ENCODE results near the gene DPYSL5. TPM values are rescaled to one million over a fixed set of nuclear protein-coding genes. Genes with fewer than 3 reads are reported as not detected.
A peak's percentile ranks its signal among the peaks of the same experiment; 100 is the strongest.

Gene DPYSL5
- total RNA-seq, 1 experiment from 2014 or later = not detected

GRCh38 chr2:26969077-26969844, 121.3 kb downstream of the DPYSL5 start:
- H3K9me3 Mint-ChIP-seq (ENCODE audit: low read depth, unreplicated experiment) = no peaks in the 10 kb centered on the region
- peak overlapping the region; percentile 70 for H3K4me3 Mint-ChIP-seq (ENCODE audit: low read depth, unreplicated experiment)
- H3K4me1 Mint-ChIP-seq (ENCODE audit: low read depth, unreplicated experiment) = peaks cover 30% of the 10 kb centered on the region
- intact Hi-C loops (cut with micrococcal nuclease; ENCODE audit: unreplicated experiment) = no loop called here
- TF ChIP-seq, protein P1, sequence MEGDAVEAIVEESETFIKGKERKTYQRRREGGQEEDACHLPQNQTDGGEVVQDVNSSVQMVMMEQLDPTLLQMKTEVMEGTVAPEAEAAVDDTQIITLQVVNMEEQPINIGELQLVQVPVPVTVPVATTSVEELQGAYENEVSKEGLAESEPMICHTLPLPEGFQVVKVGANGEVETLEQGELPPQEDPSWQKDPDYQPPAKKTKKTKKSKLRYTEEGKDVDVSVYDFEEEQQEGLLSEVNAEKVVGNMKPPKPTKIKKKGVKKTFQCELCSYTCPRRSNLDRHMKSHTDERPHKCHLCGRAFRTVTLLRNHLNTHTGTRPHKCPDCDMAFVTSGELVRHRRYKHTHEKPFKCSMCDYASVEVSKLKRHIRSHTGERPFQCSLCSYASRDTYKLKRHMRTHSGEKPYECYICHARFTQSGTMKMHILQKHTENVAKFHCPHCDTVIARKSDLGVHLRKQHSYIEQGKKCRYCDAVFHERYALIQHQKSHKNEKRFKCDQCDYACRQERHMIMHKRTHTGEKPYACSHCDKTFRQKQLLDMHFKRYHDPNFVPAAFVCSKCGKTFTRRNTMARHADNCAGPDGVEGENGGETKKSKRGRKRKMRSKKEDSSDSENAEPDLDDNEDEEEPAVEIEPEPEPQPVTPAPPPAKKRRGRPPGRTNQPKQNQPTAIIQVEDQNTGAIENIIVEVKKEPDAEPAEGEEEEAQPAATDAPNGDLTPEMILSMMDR (IDR thresholded peaks at IDR 0.05; ENCODE audit: unreplicated experiment) = no peak
- H3K27me3 Mint-ChIP-seq (ENCODE audit: unreplicated experiment) = peaks cover 19% of the 10 kb centered on the region
- H3K27ac Mint-ChIP-seq (ENCODE audit: unreplicated experiment) = peak overlapping the region; percentile 32
- DNase-seq = no peak
- CTCF ChIA-PET = interaction anchor here (0.7 to 1.5 kb wide), 2 partner anchors 8 to 13 kb away, joined by 4 read pairs; no protein-coding TSS in a partner anchor
- H3K36me3 Mint-ChIP-seq (ENCODE audit: insufficient read depth, unreplicated experiment) = peaks cover 18% of the 10 kb centered on the region
- BruUV-seq (replicated peaks) = no TSS peak

- CTCF ChIA-PET = interaction anchor here (0.7 to 1.5 kb wide), 2 partner anchors 9 to 12 kb away, joined by 4 read pairs; no protein-coding TSS in a partner anchor
- peak; percentile 86 for DNase-seq
- TF ChIP-seq, protein P1 (IDR thresholded peaks at IDR 0.05; ENCODE audit: unreplicated experiment) = no peak
Measured at GRCh38 chr2:26970244-26970927, 122.5 kb downstream of the DPYSL5 start, which contains the start of gene MAPRE3. Gene MAPRE3 (plus strand): TSS chr2:26970637. CDS start chr2:27022219, 51,582 bp downstream.

DNA sequence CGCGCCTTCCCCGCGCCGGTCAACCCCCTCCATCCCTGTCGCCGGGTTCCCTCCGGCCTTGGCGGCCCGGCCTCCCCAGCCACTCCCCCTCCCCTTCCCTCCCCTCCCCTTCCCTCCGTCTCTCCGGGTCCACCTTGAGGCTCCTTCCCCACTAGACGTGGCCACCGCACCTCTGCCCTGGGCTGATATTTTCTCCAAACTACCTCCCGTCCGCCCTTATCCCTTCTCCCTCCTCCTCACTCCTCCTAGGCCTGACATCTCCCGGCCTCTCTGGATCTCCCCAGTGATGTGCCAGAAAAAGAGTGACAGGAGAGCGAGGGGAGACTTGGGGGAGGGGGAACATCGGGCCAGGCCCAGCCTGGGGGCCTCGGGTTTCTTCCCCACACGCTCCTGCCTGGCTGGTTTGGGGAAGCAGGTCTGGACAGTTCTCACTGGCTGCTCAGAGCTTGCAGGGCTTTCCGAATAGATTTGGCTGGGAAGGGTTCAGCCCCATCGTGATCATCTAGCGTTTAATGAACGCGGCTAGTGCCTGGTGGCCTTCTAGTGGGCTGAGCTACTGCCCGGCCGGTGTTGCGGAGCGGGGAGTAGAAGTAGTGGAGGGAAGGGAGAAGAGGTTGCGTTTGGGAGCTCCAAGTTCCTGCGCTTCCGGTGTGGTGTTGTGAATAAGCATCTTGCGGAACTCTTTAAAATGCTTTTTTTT, 123.1 kb downstream of the DPYSL5 start:
- Mint-ChIP-seq H3K27ac (ENCODE audit: unreplicated experiment) (peak overlapping the region; percentile 26), H3K4me1 (ENCODE audit: low read depth, unreplicated experiment) (peaks cover 30% of the 10 kb centered on the region), H3K9me3 (ENCODE audit: low read depth, unreplicated experiment) (no peaks in the 10 kb centered on the region), H3K36me3 (ENCODE audit: insufficient read depth, unreplicated experiment) (peaks cover 18% of the 10 kb centered on the region), H3K4me3 (ENCODE audit: low read depth, unreplicated experiment) (peak overlapping the region; percentile 70), H3K27me3 (ENCODE audit: unreplicated experiment) (peaks cover 19% of the 10 kb centered on the region)
- DNase-seq = no peak
- intact Hi-C loops (cut with micrococcal nuclease; ENCODE audit: unreplicated experiment) = no loop called here
- BruUV-seq (replicated peaks) = no TSS peak
- TF ChIP-seq, protein P1 (IDR thresholded peaks at IDR 0.05; ENCODE audit: unreplicated experiment) = no peak
- CTCF ChIA-PET = interaction anchor here (1.0 kb wide), 1 partner anchor 11 kb away, joined by 5 read pairs; no protein-coding TSS in a partner anchor

More at GRCh38 chr2:26970244-26970927, 122.5 kb downstream of the DPYSL5 start, which contains the start of gene MAPRE3:
- H3K4me3 Mint-ChIP-seq (ENCODE audit: low read depth, unreplicated experiment) = peak within 1 kb of the TSS; percentile 70
- H3K27me3 Mint-ChIP-seq (ENCODE audit: unreplicated experiment) = peaks cover 19% of the 10 kb centered on the region
- H3K9me3 Mint-ChIP-seq (ENCODE audit: low read depth, unreplicated experiment) = no peaks in the 10 kb centered on the region
- intact Hi-C loops (cut with micrococcal nuclease; ENCODE audit: unreplicated experiment) = no loop called here
- H3K36me3 Mint-ChIP-seq (ENCODE audit: insufficient read depth, unreplicated experiment) = peaks cover 18% of the 10 kb centered on the region
- no TSS peak for BruUV-seq (replicated peaks)
- H3K27ac Mint-ChIP-seq (ENCODE audit: unreplicated experiment) = peak within 1 kb of the TSS; percentile 32
- peaks cover 30% of the 10 kb centered on the region for H3K4me1 Mint-ChIP-seq (ENCODE audit: low read depth, unreplicated experiment)

Data from Calu3 (cell line).